ENCODE data around the gene RIOK2.

DNA sequence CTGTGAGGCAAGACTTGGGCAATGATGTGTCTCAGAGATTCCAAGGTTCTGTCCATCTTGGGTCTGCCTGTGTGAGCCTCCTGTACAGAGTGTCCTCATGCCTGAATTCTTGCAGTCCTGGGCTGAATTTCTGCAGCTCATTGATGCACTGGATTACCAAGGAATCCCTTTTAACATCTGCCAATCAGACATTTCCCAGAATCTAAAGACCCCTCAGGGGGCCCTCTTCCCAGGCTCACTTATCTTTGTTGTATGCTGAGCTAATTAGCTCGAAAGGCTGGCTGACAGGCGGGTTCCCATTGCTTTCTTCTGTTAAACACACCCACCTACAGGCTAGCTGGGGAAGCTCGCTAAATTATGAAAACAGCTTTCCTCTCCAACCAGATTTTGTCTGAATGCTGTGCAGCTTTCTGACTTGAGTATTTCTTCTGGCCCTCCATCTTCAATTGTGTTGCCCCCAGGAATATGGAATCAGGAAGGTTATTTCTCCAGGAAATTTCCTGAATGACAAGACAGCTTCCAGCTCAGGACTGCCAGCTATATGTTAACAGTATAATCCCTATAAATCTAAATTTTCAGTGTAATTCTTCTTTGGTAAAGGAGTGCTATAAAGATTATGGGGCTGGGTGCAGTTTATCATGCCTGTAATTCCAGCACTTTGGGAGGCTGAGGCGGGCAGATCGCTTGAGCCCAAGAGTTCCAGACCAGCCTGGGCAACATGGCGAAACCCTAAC is 40.4 kb downstream of the RIOK2 start, which contains the start of gene LIX1:
- no peak for TF ChIP-seq PPARA (CRISPR knock-in tag; IDR thresholded peaks at IDR 0.05; ENCODE audit: borderline replicate concordance)
- TF ChIP-seq, protein P1, sequence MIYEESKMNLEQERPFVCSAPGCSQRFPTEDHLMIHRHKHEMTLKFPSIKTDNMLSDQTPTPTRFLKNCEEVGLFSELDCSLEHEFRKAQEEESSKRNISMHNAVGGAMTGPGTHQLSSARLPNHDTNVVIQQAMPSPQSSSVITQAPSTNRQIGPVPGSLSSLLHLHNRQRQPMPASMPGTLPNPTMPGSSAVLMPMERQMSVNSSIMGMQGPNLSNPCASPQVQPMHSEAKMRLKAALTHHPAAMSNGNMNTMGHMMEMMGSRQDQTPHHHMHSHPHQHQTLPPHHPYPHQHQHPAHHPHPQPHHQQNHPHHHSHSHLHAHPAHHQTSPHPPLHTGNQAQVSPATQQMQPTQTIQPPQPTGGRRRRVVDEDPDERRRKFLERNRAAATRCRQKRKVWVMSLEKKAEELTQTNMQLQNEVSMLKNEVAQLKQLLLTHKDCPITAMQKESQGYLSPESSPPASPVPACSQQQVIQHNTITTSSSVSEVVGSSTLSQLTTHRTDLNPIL (CRISPR knock-in tag; IDR thresholded peaks at IDR 0.05; ENCODE audit: low read depth): no peak
- TF ChIP-seq OSR1 (CRISPR knock-in tag; IDR thresholded peaks at IDR 0.05): no peak
- TF ChIP-seq, protein P2, sequence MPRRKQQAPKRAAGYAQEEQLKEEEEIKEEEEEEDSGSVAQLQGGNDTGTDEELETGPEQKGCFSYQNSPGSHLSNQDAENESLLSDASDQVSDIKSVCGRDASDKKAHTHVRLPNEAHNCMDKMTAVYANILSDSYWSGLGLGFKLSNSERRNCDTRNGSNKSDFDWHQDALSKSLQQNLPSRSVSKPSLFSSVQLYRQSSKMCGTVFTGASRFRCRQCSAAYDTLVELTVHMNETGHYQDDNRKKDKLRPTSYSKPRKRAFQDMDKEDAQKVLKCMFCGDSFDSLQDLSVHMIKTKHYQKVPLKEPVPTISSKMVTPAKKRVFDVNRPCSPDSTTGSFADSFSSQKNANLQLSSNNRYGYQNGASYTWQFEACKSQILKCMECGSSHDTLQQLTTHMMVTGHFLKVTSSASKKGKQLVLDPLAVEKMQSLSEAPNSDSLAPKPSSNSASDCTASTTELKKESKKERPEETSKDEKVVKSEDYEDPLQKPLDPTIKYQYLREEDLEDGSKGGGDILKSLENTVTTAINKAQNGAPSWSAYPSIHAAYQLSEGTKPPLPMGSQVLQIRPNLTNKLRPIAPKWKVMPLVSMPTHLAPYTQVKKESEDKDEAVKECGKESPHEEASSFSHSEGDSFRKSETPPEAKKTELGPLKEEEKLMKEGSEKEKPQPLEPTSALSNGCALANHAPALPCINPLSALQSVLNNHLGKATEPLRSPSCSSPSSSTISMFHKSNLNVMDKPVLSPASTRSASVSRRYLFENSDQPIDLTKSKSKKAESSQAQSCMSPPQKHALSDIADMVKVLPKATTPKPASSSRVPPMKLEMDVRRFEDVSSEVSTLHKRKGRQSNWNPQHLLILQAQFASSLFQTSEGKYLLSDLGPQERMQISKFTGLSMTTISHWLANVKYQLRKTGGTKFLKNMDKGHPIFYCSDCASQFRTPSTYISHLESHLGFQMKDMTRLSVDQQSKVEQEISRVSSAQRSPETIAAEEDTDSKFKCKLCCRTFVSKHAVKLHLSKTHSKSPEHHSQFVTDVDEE (CRISPR knock-in tag; IDR thresholded peaks at IDR 0.05): no peak
- TF ChIP-seq ZFP30 (CRISPR knock-in tag; IDR thresholded peaks at IDR 0.05): no peak
- no peak for TF ChIP-seq TOX (CRISPR knock-in tag; IDR thresholded peaks at IDR 0.05; ENCODE audit: borderline replicate concordance)
- TF ChIP-seq ZNF70 (CRISPR knock-in tag; IDR thresholded peaks at IDR 0.05): no peak
- TF ChIP-seq, protein P3, sequence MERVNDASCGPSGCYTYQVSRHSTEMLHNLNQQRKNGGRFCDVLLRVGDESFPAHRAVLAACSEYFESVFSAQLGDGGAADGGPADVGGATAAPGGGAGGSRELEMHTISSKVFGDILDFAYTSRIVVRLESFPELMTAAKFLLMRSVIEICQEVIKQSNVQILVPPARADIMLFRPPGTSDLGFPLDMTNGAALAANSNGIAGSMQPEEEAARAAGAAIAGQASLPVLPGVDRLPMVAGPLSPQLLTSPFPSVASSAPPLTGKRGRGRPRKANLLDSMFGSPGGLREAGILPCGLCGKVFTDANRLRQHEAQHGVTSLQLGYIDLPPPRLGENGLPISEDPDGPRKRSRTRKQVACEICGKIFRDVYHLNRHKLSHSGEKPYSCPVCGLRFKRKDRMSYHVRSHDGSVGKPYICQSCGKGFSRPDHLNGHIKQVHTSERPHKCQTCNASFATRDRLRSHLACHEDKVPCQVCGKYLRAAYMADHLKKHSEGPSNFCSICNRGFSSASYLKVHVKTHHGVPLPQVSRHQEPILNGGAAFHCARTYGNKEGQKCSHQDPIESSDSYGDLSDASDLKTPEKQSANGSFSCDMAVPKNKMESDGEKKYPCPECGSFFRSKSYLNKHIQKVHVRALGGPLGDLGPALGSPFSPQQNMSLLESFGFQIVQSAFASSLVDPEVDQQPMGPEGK (CRISPR knock-in tag; IDR thresholded peaks at IDR 0.05; ENCODE audit: borderline replicate concordance): no peak
- no peak for TF ChIP-seq ARNTL (CRISPR knock-in tag; IDR thresholded peaks at IDR 0.05; ENCODE audit: borderline replicate concordance, low read depth)
- TF ChIP-seq BACH2 (CRISPR knock-in tag; IDR thresholded peaks at IDR 0.05; ENCODE audit: borderline replicate concordance): no peak
- TF ChIP-seq, protein P4, sequence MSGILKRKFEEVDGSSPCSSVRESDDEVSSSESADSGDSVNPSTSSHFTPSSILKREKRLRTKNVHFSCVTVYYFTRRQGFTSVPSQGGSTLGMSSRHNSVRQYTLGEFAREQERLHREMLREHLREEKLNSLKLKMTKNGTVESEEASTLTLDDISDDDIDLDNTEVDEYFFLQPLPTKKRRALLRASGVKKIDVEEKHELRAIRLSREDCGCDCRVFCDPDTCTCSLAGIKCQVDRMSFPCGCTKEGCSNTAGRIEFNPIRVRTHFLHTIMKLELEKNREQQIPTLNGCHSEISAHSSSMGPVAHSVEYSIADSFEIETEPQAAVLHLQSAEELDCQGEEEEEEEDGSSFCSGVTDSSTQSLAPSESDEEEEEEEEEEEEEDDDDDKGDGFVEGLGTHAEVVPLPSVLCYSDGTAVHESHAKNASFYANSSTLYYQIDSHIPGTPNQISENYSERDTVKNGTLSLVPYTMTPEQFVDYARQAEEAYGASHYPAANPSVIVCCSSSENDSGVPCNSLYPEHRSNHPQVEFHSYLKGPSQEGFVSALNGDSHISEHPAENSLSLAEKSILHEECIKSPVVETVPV (CRISPR knock-in tag; IDR thresholded peaks at IDR 0.05): no peak
- TF ChIP-seq ZC3H10 (CRISPR knock-in tag; IDR thresholded peaks at IDR 0.05): no peak
- no peak for TF ChIP-seq ISL1 (CRISPR knock-in tag; IDR thresholded peaks at IDR 0.05)
